PC-9 (cell line): Measurements from ENCODE around the gene FBXO44.

ENCODE experiments used
- EZH2 ChIP-seq: fragments of 200-600 bp; sonication (generic); IDR thresholded peaks from 2 replicates; pipeline ENCODE4 v1.8.0; 2017; ENCODE audit warnings: antibody characterized with exemption, low read depth
- TF ChIP-seq, protein P1 (sequence below): fragments of 200-600 bp; sonication (generic); conservative IDR thresholded peaks from 2 replicates; pipeline ENCODE4 v1.6.1; 2017; ENCODE audit warnings: mixed run types, antibody characterized with exemption, mild to moderate bottlenecking, moderate library complexity

GRCh38 chr1:11705596-11705995 is 50.9 kb downstream of the FBXO44 start:
- TF ChIP-seq, protein P1, sequence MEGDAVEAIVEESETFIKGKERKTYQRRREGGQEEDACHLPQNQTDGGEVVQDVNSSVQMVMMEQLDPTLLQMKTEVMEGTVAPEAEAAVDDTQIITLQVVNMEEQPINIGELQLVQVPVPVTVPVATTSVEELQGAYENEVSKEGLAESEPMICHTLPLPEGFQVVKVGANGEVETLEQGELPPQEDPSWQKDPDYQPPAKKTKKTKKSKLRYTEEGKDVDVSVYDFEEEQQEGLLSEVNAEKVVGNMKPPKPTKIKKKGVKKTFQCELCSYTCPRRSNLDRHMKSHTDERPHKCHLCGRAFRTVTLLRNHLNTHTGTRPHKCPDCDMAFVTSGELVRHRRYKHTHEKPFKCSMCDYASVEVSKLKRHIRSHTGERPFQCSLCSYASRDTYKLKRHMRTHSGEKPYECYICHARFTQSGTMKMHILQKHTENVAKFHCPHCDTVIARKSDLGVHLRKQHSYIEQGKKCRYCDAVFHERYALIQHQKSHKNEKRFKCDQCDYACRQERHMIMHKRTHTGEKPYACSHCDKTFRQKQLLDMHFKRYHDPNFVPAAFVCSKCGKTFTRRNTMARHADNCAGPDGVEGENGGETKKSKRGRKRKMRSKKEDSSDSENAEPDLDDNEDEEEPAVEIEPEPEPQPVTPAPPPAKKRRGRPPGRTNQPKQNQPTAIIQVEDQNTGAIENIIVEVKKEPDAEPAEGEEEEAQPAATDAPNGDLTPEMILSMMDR, result no peak
- TF ChIP-seq EZH2, result no peak
